Posterior vena cava (tissue), 2 donors: ENCODE measurements around the gene DPH2. TPM values are rescaled to one million over a fixed set of nuclear protein-coding genes. Genes with fewer than 3 reads are reported as not detected.
A peak's percentile ranks its signal among the peaks of the same experiment; 100 is the strongest.

Experiments used
- DNase-seq: peaks from one replicate; pipeline ENCODE4 v3.0.0-alpha.2; 2020; ENCODE audit warnings: low spot score
- intact Hi-C, 2 donors: fragments of 100-400 bp; cut with DNase I; formaldehyde crosslinking; loops; one replicate each; pipeline versions ENCODE4 v1.14.1 to v1.14.2; 2022 to 2023
- total RNA-seq, 2 donors: library from RNA; stranded (reverse); fragmentation: NEBNext Ultra II Directional; extraction: Animal tissue kit (Norgen Biotek cat#: 25700); gene quantifications; one replicate each; pipeline ENCODE4 v1.2.1, GENCODE V29; 2021
- donor health status: DM: yes; HTN: yes; CAD: no.
- donor health status: DM: yes; HTN: yes; CAD: no.

Gene DPH2
- total RNA-seq, 2 donors from 2014 or later = 13.5 to 14.5 TPM

- no peak for DNase-seq
- intact Hi-C loops = loop anchor here in 1 of 2 donors (5.0 kb wide), 1 partner anchor 176 kb away; no protein-coding TSS in a partner anchor
These were observed 31.4 kb upstream of the DPH2 start for GRCh38 chr1:43938383-43938782.

- intact Hi-C loops = loop anchor here in 1 of 2 donors (5.0 kb wide), 1 partner anchor 177 kb away; no protein-coding TSS in a partner anchor
- no peak for DNase-seq
These were observed 30.8 kb upstream of the DPH2 start for GRCh38 chr1:43938892-43939587.

DNA sequence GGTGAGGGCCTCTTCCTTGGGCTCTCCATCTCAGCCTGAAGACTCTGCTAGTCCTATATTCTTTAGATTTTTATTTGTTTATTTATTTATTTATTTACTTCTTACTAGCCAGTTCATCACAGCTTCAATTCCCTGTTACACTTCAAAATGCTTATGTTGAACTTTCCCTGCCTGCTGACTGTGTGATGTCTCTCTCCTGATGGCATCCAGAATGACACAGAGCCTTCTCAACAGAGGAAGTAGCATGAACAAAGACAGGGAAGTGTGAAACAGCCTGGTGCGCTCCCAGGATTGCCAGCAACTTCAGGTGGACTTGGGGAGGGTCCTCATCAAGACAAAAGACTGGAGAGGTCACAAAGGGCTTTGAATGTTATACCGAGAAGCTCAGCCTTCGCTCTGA, 27.4 kb upstream of the DPH2 start:
- peak; percentile 71 for DNase-seq
- intact Hi-C loops = no loop called here

- intact Hi-C loops = no loop called here
- no peak for DNase-seq
These were observed 24.9 kb upstream of the DPH2 start for GRCh38 chr1:43944860-43945259.

DNA sequence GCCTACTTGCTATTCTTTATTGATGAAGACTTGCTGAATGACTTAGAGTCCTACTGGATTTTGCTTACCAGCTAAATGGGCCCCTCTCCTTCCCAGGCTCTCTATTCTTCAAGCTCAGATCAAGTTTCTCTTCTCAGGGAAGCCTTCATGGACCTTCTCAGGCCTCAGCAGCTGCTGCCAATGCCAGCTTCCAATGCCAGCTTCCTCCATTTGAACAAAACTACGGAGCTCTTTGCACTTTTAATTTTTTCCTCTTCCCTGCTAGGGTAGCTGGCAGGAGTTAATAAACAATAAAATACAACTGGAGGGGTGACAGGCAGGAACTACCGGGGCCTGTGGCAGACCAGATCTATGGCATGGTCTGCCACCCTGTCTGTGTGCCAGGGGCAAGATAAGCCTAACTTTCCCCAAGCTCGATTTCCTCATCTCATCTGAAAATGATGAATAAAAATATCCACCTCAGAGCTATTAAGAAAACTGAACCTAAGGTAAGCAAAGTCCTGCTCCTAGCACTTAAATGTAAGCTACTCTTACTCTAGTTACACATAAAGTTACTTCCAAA, 24.1 kb upstream of the DPH2 start:
- DNase-seq = no peak
- intact Hi-C loops = no loop called here

- DNase-seq = peak; percentile 99
- intact Hi-C loops = no loop called here
These were observed 23.4 kb upstream of the DPH2 start, which contains the start of gene IPO13 for GRCh38 chr1:43946236-43947060. Gene IPO13 (plus strand): TSS chr1:43946950. CDS start chr1:43947601, 651 bp downstream.

- intact Hi-C loops = no loop called here
- DNase-seq = no peak
These were observed 22.5 kb upstream of the DPH2 start for GRCh38 chr1:43947061-43947873.

GRCh38 chr1:43947874-43948437, 21.9 kb upstream of the DPH2 start:
- intact Hi-C loops = no loop called here
- DNase-seq = no peak

- intact Hi-C loops = loop anchor here in 1 of 2 donors (5.0 kb wide), 1 partner anchor 1687 kb away; no protein-coding TSS in a partner anchor
- peak; percentile 50 for DNase-seq
These were observed 20.1 kb upstream of the DPH2 start for GRCh38 chr1:43949678-43950077.

DNA sequence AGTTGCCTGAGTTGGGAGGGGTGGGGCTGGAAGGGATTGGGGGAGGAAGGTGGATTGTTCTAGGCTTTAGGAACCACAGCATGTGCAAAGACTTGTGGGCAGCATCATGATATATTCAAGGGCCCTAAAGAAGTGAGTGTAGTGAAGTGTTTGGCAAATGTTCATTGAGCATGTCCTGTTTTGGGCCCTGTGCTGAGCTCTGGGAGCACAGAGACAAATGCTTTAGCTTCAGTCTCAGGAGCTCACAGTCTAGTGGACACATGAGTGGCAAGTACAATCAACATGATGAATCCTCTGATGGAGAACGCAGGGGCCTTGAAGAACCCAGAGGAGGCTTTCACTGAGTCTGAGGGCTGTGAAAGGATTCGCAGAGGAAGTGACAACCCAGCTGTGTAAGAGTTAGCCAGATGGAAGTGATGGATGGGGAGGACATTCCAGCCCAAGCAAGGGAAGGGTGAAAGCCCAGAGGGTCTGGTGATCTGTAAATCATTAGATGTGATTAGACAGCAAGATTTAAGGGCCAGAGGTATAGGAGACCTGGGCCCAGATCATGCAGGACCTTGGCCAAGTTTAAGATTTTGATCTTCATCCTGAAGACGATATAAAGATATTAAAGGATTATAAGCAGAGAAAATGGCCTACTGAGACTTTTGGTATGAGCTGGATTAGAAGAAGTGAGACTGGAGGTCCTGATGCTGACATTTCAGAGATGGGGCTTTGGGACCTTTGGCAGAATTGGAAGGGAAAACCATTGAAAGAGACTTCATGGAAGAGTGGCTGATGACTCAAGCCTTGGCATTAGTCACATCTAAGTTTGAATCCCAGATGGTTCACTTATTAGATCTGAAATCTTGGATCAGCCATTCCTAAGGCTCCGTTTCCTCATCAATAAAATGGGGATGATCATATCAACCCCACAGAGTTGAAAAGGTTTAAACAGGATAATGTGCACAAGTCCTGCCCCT, 18.5 kb upstream of the DPH2 start:
- intact Hi-C loops = loop anchor here in 1 of 2 donors (5.0 kb wide), 1 partner anchor 1689 kb away; no protein-coding TSS in a partner anchor
- no peak for DNase-seq

DNA sequence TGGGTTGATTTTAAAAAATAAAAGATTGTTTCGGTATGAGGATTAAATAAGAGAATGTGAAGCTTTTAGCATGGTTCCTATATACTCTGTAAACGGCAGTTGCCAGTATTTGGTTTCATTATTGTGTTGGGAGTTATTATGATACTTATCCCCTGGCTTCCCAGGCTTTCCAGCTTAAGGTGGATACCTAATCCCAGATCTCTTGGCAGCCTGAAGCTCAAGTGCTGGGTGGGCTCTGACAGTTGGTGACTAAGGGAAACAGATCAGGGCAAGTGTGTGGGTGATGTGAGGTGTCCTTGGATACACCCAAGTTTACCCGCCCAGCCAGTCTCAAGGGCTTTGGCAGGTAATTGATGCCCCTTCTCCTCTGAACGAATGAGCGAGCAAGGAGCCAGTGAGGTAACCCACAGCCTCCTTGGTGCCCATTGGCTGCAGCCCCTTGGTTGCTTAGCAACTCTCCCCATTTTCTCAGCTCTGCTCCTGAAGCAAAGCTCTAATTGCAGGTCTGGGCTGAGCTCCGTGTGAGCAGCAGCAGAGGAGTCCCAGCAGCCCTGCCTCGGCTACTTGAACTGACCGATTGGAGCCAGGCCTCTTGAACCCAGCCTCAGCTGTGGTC, 17.0 kb upstream of the DPH2 start:
- peak; percentile 64 for DNase-seq
- intact Hi-C loops = loop anchor here in 1 of 2 donors (5.0 kb wide), 1 partner anchor 1691 kb away; no protein-coding TSS in a partner anchor

- DNase-seq = no peak
- intact Hi-C loops = loop anchor here in 1 of 2 donors (5.0 kb wide), 1 partner anchor 1691 kb away; no protein-coding TSS in a partner anchor
These were observed 16.4 kb upstream of the DPH2 start for GRCh38 chr1:43953361-43953760.

DNA sequence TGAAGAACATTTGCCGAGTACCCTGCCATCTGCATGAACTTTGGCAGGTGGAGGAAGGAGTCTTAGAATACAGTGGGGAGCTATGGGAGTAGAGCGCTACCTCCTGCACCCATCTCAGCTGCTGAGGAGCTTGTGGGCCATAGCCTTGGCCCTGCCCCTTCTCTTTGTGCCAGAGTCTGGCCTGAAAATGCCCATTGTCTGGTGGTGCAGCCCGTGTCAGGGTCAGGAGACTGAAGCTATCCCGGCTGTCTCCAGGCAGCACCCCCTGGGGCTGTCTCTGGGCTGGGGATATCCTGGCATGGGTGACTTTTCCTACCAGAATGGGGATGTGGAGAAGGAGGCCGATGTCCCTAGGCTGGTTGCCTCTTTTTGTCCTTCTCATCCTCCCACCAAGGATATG, 15.8 kb upstream of the DPH2 start:
- DNase-seq = no peak
- intact Hi-C loops = loop anchor here in 1 of 2 donors (5.0 kb wide), 1 partner anchor 1692 kb away; no protein-coding TSS in a partner anchor

DNA sequence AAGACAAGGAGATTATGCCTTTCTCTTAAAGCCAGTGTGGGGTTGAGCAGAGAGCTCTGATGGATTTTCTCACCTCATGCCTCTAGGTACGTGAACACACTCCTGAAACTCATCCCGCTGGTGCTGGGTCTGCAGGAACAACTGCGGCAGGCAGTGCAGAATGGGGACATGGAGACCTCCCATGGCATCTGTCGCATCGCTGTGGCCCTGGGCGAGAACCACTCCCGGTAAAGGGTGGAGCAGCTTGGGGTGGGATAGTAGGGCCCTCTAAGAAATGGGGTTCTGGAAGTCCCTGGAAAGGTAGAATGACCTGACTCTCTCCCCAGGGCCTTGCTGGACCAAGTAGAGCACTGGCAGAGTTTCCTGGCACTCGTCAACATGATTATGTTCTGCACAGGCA, 13.6 kb upstream of the DPH2 start:
- intact Hi-C loops = no loop called here
- no peak for DNase-seq

- peak; percentile 70 for DNase-seq
- intact Hi-C loops = no loop called here
These were observed 12.3 kb upstream of the DPH2 start for GRCh38 chr1:43957407-43958040.

GRCh38 chr1:43958351-43959255, 11.2 kb upstream of the DPH2 start:
- intact Hi-C loops = no loop called here
- DNase-seq = no peak
